Neural progenitor cell (in vitro differentiated cells): Measurements from ENCODE around the gene SLC6A12. TPM values are rescaled to one million over a fixed set of nuclear protein-coding genes. Genes with fewer than 3 reads are reported as not detected.

Experiments
- DNase-seq: peaks from one replicate; pipeline ENCODE4 v3.0.0-alpha.2; 2016; ENCODE audit warnings: low spot score
- H2AFZ ChIP-seq: fragments of 200-600 bp; sonication (generic); replicated peaks from 2 replicates; pipeline ENCODE4 v1.6.1; 2016; ENCODE audit warnings: antibody characterized with exemption
- H3F3A ChIP-seq: fragments of 200-600 bp; sonication (generic); 2 replicates; pipeline ENCODE4 v1.6.1; 2016; ENCODE audit warnings: antibody characterized with exemption, low read depth
- H3K27ac ChIP-seq: fragments of 200-600 bp; sonication (generic); 2 replicates; pipeline ENCODE4 v1.5.1; 2016; ENCODE audit warnings: mild to moderate bottlenecking
- H3K27me3 ChIP-seq: fragments of 200-600 bp; sonication (generic); 2 replicates; pipeline ENCODE4 v1.6.1; 2016; ENCODE audit warnings: mild to moderate bottlenecking, moderate library complexity
- H3K36me3 ChIP-seq: fragments of 200-600 bp; sonication (generic); 2 replicates; pipeline ENCODE4 v1.5.1; 2016
- H3K4me1 ChIP-seq: fragments of 200-600 bp; sonication (generic); 2 replicates; pipeline ENCODE4 v1.6.1; 2016; ENCODE audit warnings: mixed run types
- H3K4me2 ChIP-seq: fragments of 200-600 bp; sonication (generic); 2 replicates; pipeline ENCODE4 v1.6.1; 2016
- H3K4me3 ChIP-seq: fragments of 200-600 bp; sonication (generic); 2 replicates; pipeline ENCODE4 v1.5.1; 2016
- H3K79me2 ChIP-seq: fragments of 200-600 bp; sonication (generic); 2 replicates; pipeline ENCODE4 v1.6.1; 2016; ENCODE audit warnings: low read depth
- H3K9ac ChIP-seq: fragments of 200-600 bp; sonication (generic); 2 replicates; pipeline ENCODE4 v1.6.1; 2016
- H3K9me3 ChIP-seq: fragments of 200-600 bp; sonication (generic); 2 replicates; pipeline ENCODE4 v1.5.1; 2016; ENCODE audit warnings: low read depth
- H4K20me1 ChIP-seq: fragments of 200-600 bp; sonication (generic); 2 replicates; pipeline ENCODE4 v1.6.1; 2016; ENCODE audit warnings: low read depth
- H3K27ac Mint-ChIP-seq: 3 replicates; pipeline ENCODE4 v1.8.0; 2021; ENCODE audit warnings: mixed read lengths
- H3K27me3 Mint-ChIP-seq: 2 replicates; pipeline ENCODE4 v1.8.0; 2022; ENCODE audit warnings: low read depth, mild to moderate bottlenecking, inconsistent platforms, moderate library complexity, mixed read lengths; ENCODE audit not compliant: insufficient read depth
- H3K36me3 Mint-ChIP-seq: 3 replicates; pipeline ENCODE4 v1.8.0; 2021; ENCODE audit warnings: mixed read lengths
- H3K4me1 Mint-ChIP-seq: 3 replicates; pipeline ENCODE4 v1.8.0; 2021; ENCODE audit warnings: mixed read lengths
- H3K4me3 Mint-ChIP-seq: 3 replicates; pipeline ENCODE4 v1.8.0; 2021; ENCODE audit warnings: mild to moderate bottlenecking, moderate library complexity, mixed read lengths
- H3K9me3 Mint-ChIP-seq: 3 replicates; pipeline ENCODE4 v1.8.0; 2020; ENCODE audit warnings: mixed read lengths
- CTCF ChIP-seq: fragments of 200-600 bp; sonication (generic); IDR thresholded peaks from 2 replicates; pipeline ENCODE4 v1.5.1; 2017; ENCODE audit warnings: antibody characterized with exemption, mild to moderate bottlenecking
- EZH2 ChIP-seq: fragments of 200-600 bp; sonication (generic); IDR thresholded peaks from 2 replicates; pipeline ENCODE4 v1.6.1; 2017; ENCODE audit warnings: antibody characterized with exemption, mild to moderate bottlenecking, moderate library complexity
- EZH2phosphoT487 ChIP-seq: fragments of 200-600 bp; sonication (generic); IDR thresholded peaks from 2 replicates; pipeline ENCODE4 v1.6.1; 2017; ENCODE audit warnings: antibody characterized with exemption
- total RNA-seq: library from RNA; depleted of rRNA; stranded (reverse); fragments of >200 nt; gene quantifications from 2 replicates; pipeline ENCODE4 v1.2.3, GENCODE V29; 2015; ENCODE audit warnings: low replicate concordance

The SLC6A12 gene
- total RNA-seq, 1 donor from 2014 or later: not detected

DNA sequence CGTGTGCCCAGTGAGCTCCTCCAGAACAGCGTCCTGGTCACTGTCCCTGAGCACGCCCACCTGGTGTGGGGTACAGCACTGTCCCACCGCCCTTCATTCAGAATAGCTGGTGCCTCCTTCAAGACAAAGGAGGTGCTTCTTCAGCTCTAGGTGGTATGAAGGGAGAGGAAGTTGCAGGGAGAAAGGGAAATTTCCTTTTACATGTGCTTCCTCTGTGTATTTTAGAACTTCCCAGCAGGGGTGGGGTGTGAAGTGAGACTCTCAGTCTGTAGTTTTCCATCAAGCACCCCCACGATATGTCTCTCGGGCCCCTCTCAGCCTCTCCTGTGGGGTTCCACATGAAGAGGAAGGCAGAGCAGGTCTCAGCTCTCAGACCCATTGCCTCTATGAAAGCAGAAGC, 1.2 kb upstream of the SLC6A12 start:
- Mint-ChIP-seq H3K27me3 (peaks cover 19% of the 10 kb centered on the region), H3K27ac (no peak overlapping the region)

DNA sequence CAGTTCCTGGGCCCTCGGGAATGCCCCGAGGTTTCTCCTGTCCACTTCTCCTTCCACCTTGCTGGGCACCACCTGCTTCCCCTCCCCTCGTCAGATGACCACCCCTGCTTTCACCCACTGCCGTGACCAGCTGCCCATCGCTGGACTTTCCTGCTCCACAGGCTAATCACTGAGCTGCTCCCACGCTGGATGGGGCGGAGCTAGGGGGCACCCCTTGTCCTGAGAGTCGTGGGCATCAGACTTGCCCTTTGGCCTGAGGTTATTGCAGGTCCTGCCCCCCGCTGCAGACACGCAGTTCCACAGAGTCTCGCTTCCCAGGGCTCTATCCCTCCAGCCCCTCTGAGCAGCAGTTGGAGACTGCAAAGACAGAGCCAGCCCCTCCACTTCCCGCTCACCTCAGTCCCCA, 427 bp downstream of the SLC6A12 start:
- Histone ChIP-seq H3K9ac (no peak overlapping the region), H3K27me3 (peaks cover 62% of the 10 kb centered on the region), H2AFZ (no peak overlapping the region), H4K20me1 (no peaks in the 10 kb centered on the region), H3K36me3 (no peaks in the 10 kb centered on the region), H3F3A (no peaks in the 10 kb centered on the region), H3K9me3 (no peaks in the 10 kb centered on the region), H3K4me1 (peaks cover 21% of the 10 kb centered on the region), H3K4me2 (peak overlapping the region; percentile 1), H3K4me3 (no peak overlapping the region), H3K79me2 (no peaks in the 10 kb centered on the region), H3K27ac (no peak overlapping the region)
- Mint-ChIP-seq H3K27ac (peak overlapping the region; percentile 63), H3K4me1 (peaks cover 35% of the 10 kb centered on the region), H3K27me3 (peaks cover 22% of the 10 kb centered on the region), H3K4me3 (peak overlapping the region; percentile 16), H3K36me3 (no peaks in the 10 kb centered on the region), H3K9me3 (no peaks in the 10 kb centered on the region)
- no peak for DNase-seq
- TF ChIP-seq EZH2phosphoT487: no peak
- no peak for TF ChIP-seq CTCF
- no peak for TF ChIP-seq EZH2

More for the DNA sequence above, 1.2 kb upstream of the SLC6A12 start:
- Mint-ChIP-seq H3K4me1 (peaks cover 35% of the 10 kb centered on the region), H3K9me3 (no peaks in the 10 kb centered on the region), H3K4me3 (no peak overlapping the region), H3K36me3 (no peaks in the 10 kb centered on the region)
- TF ChIP-seq EZH2 (no peak), EZH2phosphoT487 (no peak), CTCF (no peak)
- Histone ChIP-seq H3F3A (no peaks in the 10 kb centered on the region), H4K20me1 (no peaks in the 10 kb centered on the region), H3K9me3 (no peaks in the 10 kb centered on the region), H2AFZ (no peak overlapping the region), H3K9ac (no peak overlapping the region), H3K27ac (no peak overlapping the region), H3K36me3 (no peaks in the 10 kb centered on the region), H3K79me2 (no peaks in the 10 kb centered on the region), H3K4me2 (no peak overlapping the region), H3K4me1 (peaks cover 22% of the 10 kb centered on the region), H3K4me3 (no peak overlapping the region), H3K27me3 (peaks cover 46% of the 10 kb centered on the region)
- DNase-seq: no peak

DNA sequence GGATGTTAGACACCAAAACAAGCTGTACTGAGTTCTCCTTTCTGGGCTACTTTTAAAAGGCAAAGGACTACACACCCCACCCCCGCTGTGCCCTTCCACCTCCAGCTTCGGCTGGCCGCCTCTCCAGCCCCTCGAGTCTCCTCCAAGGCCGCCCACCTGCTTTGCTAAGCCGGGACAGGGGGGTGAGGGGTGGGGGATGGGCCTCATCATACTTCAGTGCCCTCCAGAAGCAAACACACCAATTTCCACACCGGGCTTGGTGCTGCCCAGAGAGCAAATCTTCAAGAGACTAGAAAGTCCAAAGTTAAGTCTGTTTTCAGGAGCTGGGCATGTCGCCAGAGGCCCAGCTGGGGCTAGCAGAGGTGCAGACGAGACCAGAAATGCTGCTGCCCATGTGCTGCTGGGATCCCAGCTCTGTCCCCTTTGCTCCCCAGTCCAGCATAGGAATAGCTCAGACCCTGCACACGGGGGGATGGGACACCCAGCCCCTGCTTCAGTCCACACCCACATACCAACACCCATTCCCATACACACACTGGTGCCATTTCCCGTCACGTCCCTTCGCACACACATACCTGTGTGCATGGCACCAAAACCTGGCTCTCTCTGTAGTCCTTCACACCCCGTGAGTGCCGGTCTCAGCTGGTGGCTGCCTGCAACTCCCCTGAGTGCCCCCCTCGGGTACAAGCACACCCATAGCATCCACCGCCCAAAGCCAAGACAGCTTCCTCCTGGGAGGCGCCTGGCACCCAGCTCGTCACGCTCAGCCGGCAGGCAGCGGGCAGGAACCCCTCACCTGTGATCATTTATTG, 1.0 kb downstream of the SLC6A12 start:
- H3K4me3 Mint-ChIP-seq: no peak overlapping the region
- Histone ChIP-seq H2AFZ (no peak overlapping the region), H3K79me2 (no peaks in the 10 kb centered on the region), H3F3A (no peaks in the 10 kb centered on the region), H3K4me2 (peak overlapping the region; percentile 42), H3K36me3 (no peaks in the 10 kb centered on the region), H3K27me3 (peaks cover 68% of the 10 kb centered on the region), H3K27ac (no peak overlapping the region), H3K9ac (no peak overlapping the region), H3K9me3 (no peaks in the 10 kb centered on the region), H3K4me1 (peaks cover 21% of the 10 kb centered on the region), H4K20me1 (no peaks in the 10 kb centered on the region), H3K4me3 (no peak overlapping the region)
- no peaks in the 10 kb centered on the region for H3K36me3 Mint-ChIP-seq
- no peak for DNase-seq
- H3K9me3 Mint-ChIP-seq: no peaks in the 10 kb centered on the region
- peaks cover 35% of the 10 kb centered on the region for H3K4me1 Mint-ChIP-seq
- no peak for TF ChIP-seq EZH2phosphoT487
- no peak for TF ChIP-seq CTCF
- H3K27ac Mint-ChIP-seq: peak overlapping the region; percentile 63
- peaks cover 22% of the 10 kb centered on the region for H3K27me3 Mint-ChIP-seq
